Measurements from ENCODE around the gene PPIE.

DNA sequence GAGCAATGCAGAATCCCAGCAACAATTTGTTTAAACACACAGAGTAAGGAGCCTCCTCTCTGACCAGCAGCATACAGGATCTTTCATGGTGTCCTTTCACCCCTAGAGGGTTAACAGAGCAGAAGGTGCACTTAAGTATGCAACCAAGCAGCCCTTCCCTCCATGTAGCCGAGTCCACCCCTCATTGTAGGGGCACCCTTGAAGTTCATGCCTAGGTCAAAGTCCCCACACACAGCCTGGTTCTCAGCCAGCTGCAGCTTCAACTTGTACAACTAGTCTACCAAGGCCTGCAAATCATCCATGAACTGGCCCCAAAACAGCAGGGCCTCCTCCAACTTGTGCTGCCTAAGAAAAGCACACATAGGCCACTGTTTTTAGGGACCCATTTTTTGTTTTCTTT is 57.0 kb downstream of the PPIE start:
- TF ChIP-seq CTCF (IDR thresholded peaks at IDR 0.05) (no peak), ZFX (IDR thresholded peaks at IDR 0.05; ENCODE audit: borderline replicate concordance) (no peak)

Data from 22Rv1 (cell line).